PC-3 (cell line): ENCODE measurements around the gene IL17RD. TPM values are rescaled to one million over a fixed set of nuclear protein-coding genes. Genes with fewer than 3 reads are reported as not detected.

Experiments used
- ATAC-seq: fragments of 200-7000 bp; cut with Tn5 transposase; 2 replicates; pipeline ENCODE4 v1.9.1; 2020; ENCODE audit warnings: mild to moderate bottlenecking, moderate library complexity
- BruUV-seq: library from RNA; stranded (reverse); fragments of 400-500 nt; replicated peaks from 2 replicates; lab custom pipeline; 2021; lab: Mats Ljungman, UMichigan
- CTCF ChIA-PET: fragments of 300-600 bp; sonication (Branson Sonifier 250); formaldehyde crosslinking; loops from one replicate; lab custom pipeline; 2022; ENCODE audit warnings: antibody characterized with exemption; lab: Charles Lee
- POLR2A ChIA-PET: fragments of 300-600 bp; sonication (Branson Sonifier 250); formaldehyde crosslinking; loops from one replicate; lab custom pipeline; 2022; ENCODE audit warnings: antibody characterized with exemption; ENCODE audit not compliant: unreplicated experiment; lab: Charles Lee
- DNase-seq: peaks from one replicate; pipeline ENCODE4 v3.0.0-alpha.2; 2015
- H2AFZ ChIP-seq: fragments of 300-600 bp; sonication (generic); 2 replicates; pipeline ENCODE4 v1.6.0; 2016; ENCODE audit warnings: antibody characterized with exemption, low read length
- H3F3A ChIP-seq: fragments of 300-600 bp; sonication (generic); one replicate; pipeline ENCODE4 v1.6.0; 2017; ENCODE audit warnings: antibody characterized with exemption, low read length, control low read depth, mild to moderate bottlenecking; ENCODE audit not compliant: unreplicated experiment
- H3K27ac ChIP-seq: fragments of 300-600 bp; sonication (generic); 2 replicates; pipeline ENCODE4 v1.5.1; 2016; ENCODE audit warnings: mild to moderate bottlenecking, low read length
- H3K27me3 ChIP-seq: fragments of 300-600 bp; sonication (generic); 2 replicates; pipeline ENCODE4 v1.6.1; 2016; ENCODE audit warnings: low read length, mixed read lengths
- H3K36me3 ChIP-seq: fragments of 300-600 bp; sonication (generic); 2 replicates; pipeline ENCODE4 v1.6.1; 2016; ENCODE audit warnings: low read depth, mixed run types, low read length, mixed read lengths
- H3K4me1 ChIP-seq: fragments of 300-600 bp; sonication (generic); 2 replicates; pipeline ENCODE4 v1.5.1; 2016; ENCODE audit warnings: low read length; ENCODE audit not compliant: insufficient read depth
- H3K4me2 ChIP-seq: fragments of 300-600 bp; sonication (generic); 2 replicates; pipeline ENCODE4 v1.6.0; 2016; ENCODE audit warnings: low read length
- H3K4me3 ChIP-seq: fragments of 300-600 bp; sonication (generic); 2 replicates; pipeline ENCODE4 v1.5.1; 2016; ENCODE audit warnings: mild to moderate bottlenecking, low read length, mixed read lengths
- H3K79me2 ChIP-seq: fragments of 300-600 bp; sonication (generic); 2 replicates; pipeline ENCODE4 v1.6.1; 2017; ENCODE audit warnings: low read length, mixed read lengths
- H3K9ac ChIP-seq: fragments of 300-600 bp; sonication (generic); 2 replicates; pipeline ENCODE4 v1.6.0; 2016; ENCODE audit warnings: mild to moderate bottlenecking, low read length
- H3K9me2 ChIP-seq: fragments of 300-600 bp; sonication (generic); replicated peaks from 2 replicates; pipeline ENCODE4 v1.6.1; 2016; ENCODE audit warnings: mixed run types, low read length, mixed read lengths
- H3K9me3 ChIP-seq: fragments of 300-600 bp; sonication (generic); 2 replicates; pipeline ENCODE4 v1.6.1; 2016; ENCODE audit warnings: low read length, mixed read lengths
- H4K20me1 ChIP-seq: fragments of 300-600 bp; sonication (generic); 2 replicates; pipeline ENCODE4 v1.6.1; 2016; ENCODE audit warnings: low read length, mixed read lengths
- CTCF ChIP-seq: fragments of 300-600 bp; sonication (generic); conservative IDR thresholded peaks from 2 replicates; pipeline ENCODE4 v1.5.1; 2017; ENCODE audit warnings: antibody characterized with exemption, low read depth, mild to moderate bottlenecking, low read length
- EZH2 ChIP-seq: fragments of 300-600 bp; sonication (generic); IDR thresholded peaks from one replicate; pipeline ENCODE4 v1.6.1; 2017; ENCODE audit warnings: antibody characterized with exemption, mild to moderate bottlenecking, low read length; ENCODE audit not compliant: unreplicated experiment
- EZH2phosphoT487 ChIP-seq: fragments of 300-600 bp; sonication (generic); IDR thresholded peaks from 2 replicates; pipeline ENCODE4 v1.6.1; 2018; ENCODE audit warnings: mild to moderate bottlenecking, antibody characterized with exemption, low read length, borderline replicate concordance
- intact Hi-C: fragments of 100-400 bp; cut with micrococcal nuclease; formaldehyde crosslinking; loops from 2 replicates; pipeline ENCODE4 v1.9.0; 2023
- total RNA-seq: library from RNA; depleted of rRNA; stranded (reverse); fragments of >200 nt; gene quantifications from 2 replicates; pipeline ENCODE4 v1.2.3, GENCODE V29; 2014

IL17RD gene
- total RNA-seq, 1 experiment from 2014 or later: 3.7 TPM

- intact Hi-C loops: no loop called here
- ATAC-seq: no peak
- no peaks in the 10 kb centered on the region for H3K9me3 ChIP-seq
- H3K4me3 ChIP-seq: no peak overlapping the region
- H3K27ac ChIP-seq: no peak overlapping the region
- POLR2A ChIA-PET: no interaction called here
- no peak for DNase-seq
- H3K27me3 ChIP-seq: no peaks in the 10 kb centered on the region
- no peak overlapping the region for H3K4me2 ChIP-seq
- H2AFZ ChIP-seq: no peak overlapping the region
- no peaks in the 10 kb centered on the region for H3K36me3 ChIP-seq
- H3K4me1 ChIP-seq: peaks cover under 1% of the 10 kb centered on the region; the same call in 1 of the 2 replicates
- BruUV-seq: no TSS peak
- no peaks in the 10 kb centered on the region for H3K79me2 ChIP-seq
- TF ChIP-seq CTCF (0 out of 2 replicates have a peak, but pooled peaks have one; percentile 9), EZH2 (no peak), EZH2phosphoT487 (no peak)
- H3K9ac ChIP-seq: no peak overlapping the region
- no peaks in the 10 kb centered on the region for H3K9me2 ChIP-seq
- no peaks in the 10 kb centered on the region for H3F3A ChIP-seq
- CTCF ChIA-PET: interaction anchor here (0.6 kb wide), 1 partner anchor 147 kb away, joined by 3 read pairs; no protein-coding TSS in a partner anchor
- no peaks in the 10 kb centered on the region for H4K20me1 ChIP-seq
Observed at GRCh38 chr3:57141719-57142410, 23.3 kb downstream of the IL17RD start.

GRCh38 chr3:57140894-57141293 lies 24.3 kb downstream of the IL17RD start:
- POLR2A ChIA-PET: no interaction called here
- H3K4me1 ChIP-seq: no peaks in the 10 kb centered on the region
- CTCF ChIA-PET: no interaction called here
- no peaks in the 10 kb centered on the region for H3K9me2 ChIP-seq
- H3K4me2 ChIP-seq: no peak overlapping the region
- H3K79me2 ChIP-seq: no peaks in the 10 kb centered on the region
- H3K27ac ChIP-seq: no peak overlapping the region
- no peaks in the 10 kb centered on the region for H3K9me3 ChIP-seq
- TF ChIP-seq EZH2: no peak
- TF ChIP-seq CTCF: no peak
- TF ChIP-seq EZH2phosphoT487: no peak
- no peak overlapping the region for H3K4me3 ChIP-seq
- H3K9ac ChIP-seq: no peak overlapping the region
- no peaks in the 10 kb centered on the region for H3K36me3 ChIP-seq
- no peaks in the 10 kb centered on the region for H4K20me1 ChIP-seq
- no peaks in the 10 kb centered on the region for H3F3A ChIP-seq
- intact Hi-C loops: no loop called here
- no peak overlapping the region for H2AFZ ChIP-seq
- ATAC-seq: no peak
- BruUV-seq: no TSS peak
- H3K27me3 ChIP-seq: no peaks in the 10 kb centered on the region
- no peak for DNase-seq
